HG03103 (cell line): Measurements from ENCODE around the gene SEPTIN10.
"Not testable (repeated sequence)": the region's sequence is repeated elsewhere in the genome, so short reads cannot be mapped to it uniquely, and the experiment has no call there.

Experiments used
- ATAC-seq: cut with Tn5 transposase; IDR thresholded peaks from one replicate; pipeline ENCODE4 v1.9.1; 2021; ENCODE audit warnings: low read depth; ENCODE audit not compliant: unreplicated experiment

Gene SEPTIN10

GRCh38 chr2:109635426-109636304 is 21.9 kb upstream of the SEPTIN10 start:
- no peak for ATAC-seq

DNA sequence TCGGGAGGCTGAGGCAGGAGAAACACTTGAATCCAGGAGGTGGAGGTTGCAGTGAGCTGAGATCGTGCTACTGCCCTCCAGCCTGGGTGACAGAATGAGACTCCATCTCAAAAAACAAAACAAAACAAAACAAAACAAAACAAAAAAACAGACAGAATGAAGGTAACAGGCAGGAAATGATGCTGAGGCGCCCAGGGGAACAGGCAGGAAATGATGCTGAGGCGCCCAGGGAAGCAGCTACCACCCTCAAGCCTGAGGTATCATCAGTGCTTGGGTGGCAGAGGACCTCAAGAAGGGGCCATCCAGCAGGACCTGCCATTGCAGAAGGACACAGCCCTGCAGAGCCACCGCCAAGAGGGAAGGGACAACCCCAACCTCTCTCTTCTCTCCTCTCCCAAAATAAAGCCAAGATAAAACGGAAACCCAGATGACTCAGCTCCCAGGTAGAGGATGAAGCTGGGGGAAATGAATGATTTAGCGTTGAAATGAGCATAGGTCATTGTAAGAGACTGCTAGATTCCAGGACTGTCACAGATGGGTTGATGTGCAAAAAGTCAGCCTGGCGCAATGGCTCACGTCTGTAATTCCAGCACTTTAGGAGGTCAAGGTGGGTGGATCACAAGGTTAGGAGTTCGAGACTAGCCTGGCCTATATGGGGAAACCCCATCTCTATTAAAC is 19.7 kb upstream of the SEPTIN10 start:
- ATAC-seq = no peak

GRCh38 chr2:109632158-109632789 is 18.5 kb upstream of the SEPTIN10 start:
- no peak for ATAC-seq

DNA sequence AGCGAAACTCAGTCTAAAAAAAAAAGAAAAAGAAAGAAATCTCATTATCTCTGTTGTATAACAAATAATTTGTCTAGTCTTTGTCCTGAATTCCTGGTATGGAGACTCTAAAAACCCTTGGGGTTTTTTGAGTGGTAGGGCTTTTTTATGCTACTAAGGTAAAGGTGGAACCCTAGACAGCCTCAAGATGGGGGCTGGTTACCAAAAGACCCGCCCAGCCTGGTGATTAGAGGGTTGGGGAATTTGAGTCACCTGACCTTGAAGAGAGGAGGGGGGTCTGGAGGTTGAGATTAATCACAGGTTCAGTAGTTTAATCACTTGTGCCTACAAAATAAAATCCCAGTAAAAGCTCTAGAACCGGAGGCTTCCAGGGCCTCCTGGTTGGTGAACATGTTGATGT is 18.0 kb upstream of the SEPTIN10 start:
- ATAC-seq = no peak

- no peak for ATAC-seq
Measured at GRCh38 chr2:109630441-109631430, 17.0 kb upstream of the SEPTIN10 start.

DNA sequence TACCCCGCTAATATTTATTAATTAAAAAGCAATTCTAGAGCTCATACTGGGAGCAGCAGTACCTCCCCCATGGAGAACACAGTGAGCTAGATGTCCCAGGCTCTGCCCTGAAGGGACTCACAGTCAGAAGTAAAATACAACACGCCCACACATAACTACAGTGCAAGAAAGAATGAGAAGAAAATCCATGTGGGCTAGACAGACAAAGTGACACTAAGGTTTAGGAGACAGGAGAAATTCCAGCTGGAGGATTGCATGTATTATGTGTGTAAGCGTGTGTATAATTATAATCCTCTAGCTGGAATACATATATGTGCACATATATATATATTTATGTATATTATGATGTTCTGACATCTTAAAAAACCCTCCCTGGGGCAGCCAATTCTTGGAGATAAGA is 16.1 kb upstream of the SEPTIN10 start:
- no peak for ATAC-seq

- ATAC-seq = not testable (repeated sequence)
Measured at GRCh38 chr2:109628321-109628720, 14.6 kb upstream of the SEPTIN10 start.

- no peak for ATAC-seq
Measured at GRCh38 chr2:109624339-109624738, 10.6 kb upstream of the SEPTIN10 start.

DNA sequence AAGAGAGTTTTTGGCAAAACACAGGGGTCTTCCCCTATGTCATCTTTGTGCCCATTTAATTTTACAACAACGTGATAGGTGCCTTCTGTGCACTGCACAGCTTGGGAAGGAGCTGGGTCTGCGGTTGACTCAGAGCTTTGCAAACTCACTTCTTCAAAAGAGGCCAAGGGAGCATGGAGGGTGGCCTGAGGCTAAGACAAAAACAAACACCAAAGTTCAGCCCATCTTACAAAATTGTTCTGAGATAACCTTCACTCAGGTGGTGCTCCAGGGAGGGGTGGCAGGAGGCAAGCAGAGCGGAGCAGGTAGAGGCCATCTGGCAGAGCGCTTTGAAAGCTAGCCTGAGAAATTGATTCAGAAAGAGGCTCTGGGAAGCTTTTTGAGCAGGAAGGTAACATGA is 10.2 kb upstream of the SEPTIN10 start:
- ATAC-seq = no peak

DNA sequence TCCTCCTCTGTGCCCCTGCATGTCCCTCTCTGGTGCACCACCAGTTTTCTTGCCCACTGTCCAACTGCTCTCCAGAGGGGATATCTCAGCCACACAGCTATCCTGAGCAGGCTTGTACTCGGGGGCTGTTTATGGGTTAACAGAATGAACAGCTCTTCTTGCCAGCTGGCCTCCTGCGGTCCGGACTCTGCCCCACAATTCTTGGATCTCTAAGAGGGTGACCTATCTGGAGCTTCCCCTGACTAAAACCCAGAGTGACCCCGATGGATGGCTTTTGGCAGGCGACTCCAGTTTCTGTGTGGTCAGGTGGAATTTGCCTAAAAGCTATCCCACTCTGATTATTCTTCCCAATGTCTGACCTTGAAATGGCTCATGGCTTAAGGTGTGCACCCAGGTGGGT is 9.5 kb upstream of the SEPTIN10 start:
- no peak for ATAC-seq

DNA sequence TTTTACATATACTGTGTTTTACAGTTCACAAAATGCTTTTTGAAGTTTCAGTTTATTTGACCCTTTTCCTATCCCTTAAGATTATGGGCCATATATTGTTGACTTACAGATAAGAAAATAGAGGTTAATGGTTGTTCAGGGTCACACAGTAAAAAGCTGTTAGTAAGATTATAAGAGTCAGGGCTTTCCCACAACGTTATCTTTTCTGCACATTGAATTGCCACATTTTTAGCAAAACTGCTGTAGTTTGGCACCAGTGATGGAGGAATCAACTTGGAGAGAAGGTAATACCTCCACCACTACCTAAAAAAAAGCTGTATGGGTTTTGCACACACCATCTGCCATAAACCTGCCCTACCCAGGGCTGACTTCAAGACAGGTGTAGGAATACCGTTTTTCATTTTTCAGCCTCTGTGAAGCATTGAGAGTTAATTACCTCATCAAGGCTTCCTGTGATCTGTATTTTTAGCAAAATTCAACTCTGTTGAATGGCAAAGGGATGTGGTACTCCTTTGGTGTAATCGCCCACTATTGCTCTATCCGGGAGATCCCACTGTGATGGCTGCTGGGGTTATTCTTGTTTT is 5.4 kb upstream of the SEPTIN10 start:
- ATAC-seq = no peak

- no peak for ATAC-seq
Measured at GRCh38 chr2:109616184-109616583, 2.4 kb upstream of the SEPTIN10 start.

GRCh38 chr2:109615637-109616144 is 1.9 kb upstream of the SEPTIN10 start:
- no peak for ATAC-seq

DNA sequence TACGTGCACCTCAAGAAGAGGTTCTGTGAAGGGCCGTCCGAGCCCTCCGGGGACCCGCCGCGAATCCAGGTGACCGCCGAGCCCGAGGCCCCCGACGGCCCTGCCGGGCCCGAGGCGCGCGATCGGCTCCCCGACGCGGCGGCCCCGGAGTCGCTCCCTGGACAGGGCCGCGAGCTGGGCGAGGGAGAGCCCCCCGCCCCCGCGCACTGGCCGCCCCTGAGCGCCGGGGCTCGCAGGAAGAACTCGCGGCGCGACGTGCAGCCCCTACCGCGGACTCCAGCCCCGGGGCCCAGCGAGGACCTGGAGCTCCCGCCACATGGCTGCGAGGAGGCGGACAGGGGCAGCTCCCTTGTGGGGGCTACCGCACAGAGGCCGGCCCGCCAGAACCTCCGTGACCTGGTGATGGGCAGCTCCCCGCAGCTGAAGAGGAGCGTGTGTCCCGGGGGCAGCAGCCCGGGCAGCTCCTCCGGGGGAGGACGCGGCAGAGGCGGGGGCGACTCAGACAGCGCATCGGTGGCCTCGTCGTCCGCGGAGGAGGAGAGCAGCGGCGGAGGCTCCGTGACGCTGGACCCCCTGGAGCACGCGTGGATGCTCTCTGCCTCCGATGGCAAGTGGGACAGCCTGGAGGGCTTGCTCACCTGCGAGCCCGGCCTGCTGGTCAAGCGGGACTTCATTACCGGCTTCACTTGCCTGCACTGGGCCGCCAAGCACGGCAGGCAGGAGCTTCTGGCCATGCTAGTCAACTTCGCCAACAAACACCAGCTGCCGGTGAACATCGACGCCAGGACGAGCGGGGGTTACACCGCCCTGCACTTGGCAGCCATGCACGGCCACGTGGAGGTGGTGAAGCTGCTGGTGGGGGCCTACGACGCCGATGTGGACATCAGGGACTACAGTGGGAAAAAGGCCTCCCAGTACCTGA is 1.2 kb upstream of the SEPTIN10 start:
- no peak for ATAC-seq

GRCh38 chr2:109613081-109613921 is 465 bp downstream of the SEPTIN10 start:
- ATAC-seq = peak; percentile 21

- no peak for ATAC-seq
Measured at GRCh38 chr2:109611467-109612095, 2.2 kb downstream of the SEPTIN10 start.

DNA sequence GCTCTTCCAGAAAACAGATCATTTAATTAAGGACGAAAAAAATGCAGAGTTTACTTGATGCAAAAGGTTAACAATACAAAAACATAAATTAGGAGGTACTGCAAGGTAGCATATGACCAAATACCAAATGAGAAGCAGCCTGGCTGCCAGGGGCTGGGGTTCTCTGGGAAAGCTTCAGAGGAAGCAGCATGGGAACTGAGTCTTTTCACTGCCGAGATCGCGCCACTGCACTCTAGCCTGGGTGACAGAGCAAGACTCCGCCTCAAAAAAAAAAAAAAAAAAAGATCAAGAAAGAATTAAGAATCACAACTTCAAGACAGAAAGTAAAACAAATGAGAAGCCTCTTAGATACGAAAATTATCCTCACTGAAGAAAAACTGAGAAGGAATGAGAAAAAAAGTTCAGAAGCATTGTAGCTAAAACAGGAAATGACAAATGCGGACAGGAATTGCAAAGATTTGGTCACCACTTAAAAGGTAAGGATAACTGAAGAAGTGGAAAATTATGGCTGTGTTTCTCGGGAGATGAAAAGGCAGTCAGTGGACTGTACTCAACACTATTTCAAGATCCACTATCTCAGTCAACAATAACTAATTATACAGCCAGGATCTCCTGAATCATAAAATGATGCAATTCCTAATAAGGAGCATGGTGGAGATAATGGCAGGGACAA is 4.3 kb downstream of the SEPTIN10 start:
- no peak for ATAC-seq
